ENCODE data around the gene SUGCT. TPM values are rescaled to one million over a fixed set of nuclear protein-coding genes. Genes with fewer than 3 reads are reported as not detected.

The SUGCT gene
- total RNA-seq, 1 donor from 2014 or later: 9.8 TPM

DNA sequence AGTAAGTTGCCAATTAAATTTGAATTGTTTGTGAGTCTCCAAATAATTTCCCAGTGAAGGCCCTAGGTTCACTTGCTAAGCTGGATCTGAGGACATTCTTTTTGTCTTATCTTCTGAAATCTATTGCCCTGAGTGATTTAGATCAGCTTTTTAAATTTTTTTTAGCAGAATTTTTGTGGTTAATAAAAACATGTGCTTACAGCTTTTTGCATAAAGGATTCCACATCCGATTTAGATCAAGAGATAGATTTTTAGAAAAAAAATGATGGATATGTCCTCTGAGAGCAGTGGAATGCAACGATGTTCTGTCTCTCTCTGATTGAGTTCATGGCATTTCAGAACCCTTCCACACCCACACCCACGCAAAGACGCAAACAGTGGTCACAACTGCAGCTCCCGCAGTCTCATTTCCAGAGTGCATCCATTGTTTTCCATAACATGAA lies 358.8 kb downstream of the SUGCT start:
- Histone ChIP-seq H3K36me3 (no peaks in the 10 kb centered on the region), H3K4me1 (no peaks in the 10 kb centered on the region), H3K4me3 (no peak overlapping the region), H3K27ac (no peak overlapping the region), H3K9me3 (no peaks in the 10 kb centered on the region), H3K27me3 (no peaks in the 10 kb centered on the region)
- no peak for DNase-seq (ENCODE audit: low spot score in 2 of 2)
- intact Hi-C loops (cut with DNase I): no loop called here
- no peak for TF ChIP-seq CTCF (IDR thresholded peaks at IDR 0.05)

DNA sequence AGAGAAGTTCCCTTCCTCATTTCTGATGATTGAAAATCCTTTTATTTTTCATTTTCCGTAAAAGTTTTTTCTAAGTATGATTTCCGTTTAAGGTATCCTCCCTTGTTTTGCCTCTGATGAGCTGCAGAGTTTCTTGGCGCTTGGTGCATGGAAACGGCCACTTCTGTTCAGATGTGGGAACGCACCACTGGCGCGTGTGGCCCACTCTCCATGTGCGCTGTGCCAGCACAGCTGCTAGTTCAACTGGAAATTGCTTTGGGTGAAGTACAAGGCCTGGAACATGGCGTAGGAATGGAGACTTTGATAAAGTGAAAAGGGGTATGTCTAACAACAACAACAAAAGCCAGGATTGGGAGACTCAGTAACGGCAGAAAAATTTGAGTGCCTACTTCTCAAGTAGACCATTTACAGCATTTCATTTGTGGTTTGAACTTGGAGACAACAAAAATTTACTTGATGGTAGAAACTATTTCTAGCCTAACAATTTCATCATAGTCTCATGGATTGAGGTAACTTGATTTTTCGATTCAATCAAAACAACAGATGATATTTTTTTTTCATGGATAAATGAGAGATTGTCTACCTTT lies 364.2 kb downstream of the SUGCT start:
- H3K4me3 ChIP-seq: no peak overlapping the region
- no peaks in the 10 kb centered on the region for H3K4me1 ChIP-seq
- intact Hi-C loops (cut with DNase I): no loop called here
- H3K9me3 ChIP-seq: no peaks in the 10 kb centered on the region
- no peaks in the 10 kb centered on the region for H3K27me3 ChIP-seq
- DNase-seq (ENCODE audit: low spot score in 2 of 2): no peak
- TF ChIP-seq CTCF (IDR thresholded peaks at IDR 0.05): no peak
- no peak overlapping the region for H3K27ac ChIP-seq
- H3K36me3 ChIP-seq: no peaks in the 10 kb centered on the region

GRCh38 chr7:40499718-40500117 lies 364.9 kb downstream of the SUGCT start:
- H3K27me3 ChIP-seq: no peaks in the 10 kb centered on the region
- no peak overlapping the region for H3K4me3 ChIP-seq
- no peaks in the 10 kb centered on the region for H3K36me3 ChIP-seq
- intact Hi-C loops (cut with DNase I): no loop called here
- no peaks in the 10 kb centered on the region for H3K9me3 ChIP-seq
- no peaks in the 10 kb centered on the region for H3K4me1 ChIP-seq
- H3K27ac ChIP-seq: no peak overlapping the region
- no peak for DNase-seq (ENCODE audit: low spot score in 2 of 2)
- TF ChIP-seq CTCF (IDR thresholded peaks at IDR 0.05): no peak

DNA sequence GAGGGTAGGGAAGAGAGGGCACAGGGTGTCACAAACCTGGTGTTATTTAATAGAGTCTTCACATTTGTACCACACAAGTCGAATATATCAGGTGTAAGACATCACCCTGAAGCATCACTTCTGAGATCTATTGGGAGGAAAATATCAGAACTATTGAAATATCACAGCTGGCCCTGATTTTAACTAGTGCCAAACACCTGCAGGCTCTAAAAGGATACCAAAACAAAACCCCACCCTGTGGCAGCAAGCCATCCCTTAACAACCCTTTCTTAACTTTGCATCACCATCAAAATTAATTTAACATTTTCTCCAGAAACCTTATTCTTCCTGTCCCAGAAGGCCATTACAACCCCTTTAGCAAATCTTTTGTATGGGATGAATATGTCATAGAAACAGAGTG lies 365.4 kb downstream of the SUGCT start:
- no peak overlapping the region for H3K27ac ChIP-seq
- intact Hi-C loops (cut with DNase I): no loop called here
- no peak for DNase-seq (ENCODE audit: low spot score in 2 of 2)
- H3K4me1 ChIP-seq: no peaks in the 10 kb centered on the region
- no peaks in the 10 kb centered on the region for H3K27me3 ChIP-seq
- no peak overlapping the region for H3K4me3 ChIP-seq
- no peaks in the 10 kb centered on the region for H3K36me3 ChIP-seq
- TF ChIP-seq CTCF (IDR thresholded peaks at IDR 0.05): no peak
- H3K9me3 ChIP-seq: no peaks in the 10 kb centered on the region

- DNase-seq (ENCODE audit: low spot score in 2 of 2): no peak
- H3K36me3 ChIP-seq: no peaks in the 10 kb centered on the region
- intact Hi-C loops (cut with DNase I): no loop called here
- H3K4me3 ChIP-seq: no peak overlapping the region
- H3K9me3 ChIP-seq: peaks cover 0 to 10% of the 10 kb centered on the region in 2 donors
- H3K4me1 ChIP-seq: no peaks in the 10 kb centered on the region
- H3K27ac ChIP-seq: no peak overlapping the region
- no peaks in the 10 kb centered on the region for H3K27me3 ChIP-seq
- TF ChIP-seq CTCF (IDR thresholded peaks at IDR 0.05): no peak
Measured at GRCh38 chr7:40502359-40502758, 367.6 kb downstream of the SUGCT start.

DNA sequence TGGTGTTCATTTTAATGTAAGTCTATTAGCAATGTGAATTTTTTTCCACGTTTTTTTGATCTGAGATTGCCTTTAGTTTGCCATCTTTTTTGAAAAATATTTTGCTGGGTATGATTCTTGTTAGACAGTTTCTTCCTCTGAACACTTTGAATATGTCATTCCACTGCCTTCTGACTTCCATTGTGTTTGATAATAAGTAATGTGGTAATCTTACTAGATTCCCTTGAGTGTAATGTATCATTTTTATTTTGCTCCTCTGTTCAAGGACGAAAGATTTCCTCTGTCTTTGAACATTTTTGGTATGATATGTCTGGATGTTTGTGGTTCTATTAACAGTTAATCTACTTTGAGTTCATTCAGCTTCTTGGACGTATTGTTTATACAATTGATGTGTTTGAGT lies 371.4 kb downstream of the SUGCT start:
- Histone ChIP-seq H3K9me3 (peaks cover 0 to 10% of the 10 kb centered on the region in 2 donors), H3K27me3 (no peaks in the 10 kb centered on the region), H3K4me3 (no peak overlapping the region), H3K4me1 (peaks cover 0 to 3% of the 10 kb centered on the region in 2 donors), H3K27ac (no peak overlapping the region), H3K36me3 (no peaks in the 10 kb centered on the region)
- no peak for DNase-seq (ENCODE audit: low spot score in 2 of 2)
- intact Hi-C loops (cut with DNase I): no loop called here
- no peak for TF ChIP-seq CTCF (IDR thresholded peaks at IDR 0.05)
